SK-N-SH (cell line): ENCODE measurements around the gene NEK9. TPM values are rescaled to one million over a fixed set of nuclear protein-coding genes. Genes with fewer than 3 reads are reported as not detected.

ENCODE experiments used
- CTCF ChIA-PET: fragments of 300-600, 350-600 bp; formaldehyde crosslinking; extraction: SDS; loops from one replicate; lab custom pipeline; 2021; lab: Yijun Ruan, JAX
- POLR2A ChIA-PET: fragments of 350-600 bp; sonication (Branson Sonifier 250); formaldehyde crosslinking; extraction: SDS; loops from one replicate; lab custom pipeline; 2020; ENCODE audit warnings: antibody characterized with exemption, inconsistent platforms; lab: Yijun Ruan, JAX
- DNase-seq: peaks from one replicate; pipeline ENCODE4 v3.0.0; 2012
- H2AFZ ChIP-seq: fragments of 200-600 bp; sonication (generic); 2 replicates; pipeline ENCODE4 v1.8.1; 2016; ENCODE audit warnings: antibody characterized with exemption, mild to moderate bottlenecking, low read depth
- H3F3A ChIP-seq: fragments of 200-600 bp; sonication (generic); replicated peaks from 2 replicates; pipeline ENCODE3; 2016; ENCODE audit warnings: antibody characterized with exemption, mild to moderate bottlenecking; ENCODE audit not compliant: insufficient read depth
- H3K27ac ChIP-seq, 2 experiments: fragments of 200-500 bp in 1 of 2; fragments of 200-600 bp in 1 of 2; sonication (Bioruptor generic) in 1 of 2; sonication (generic), shearing (Covaris generic) in 1 of 2; 2 replicates each; pipeline versions ENCODE4 v1.5.1 to v1.6.1; 2014 to 2016; ENCODE audit warnings: low read depth in 2 of 2, inconsistent platforms in 1 of 2, low read length in 1 of 2, mild to moderate bottlenecking in 1 of 2, mixed read lengths in 1 of 2
- H3K27me3 ChIP-seq: fragments of 200-600 bp; sonication (generic), shearing (Covaris generic); 2 replicates; pipeline ENCODE4 v1.6.1; 2016; ENCODE audit warnings: mixed run types; ENCODE audit not compliant: insufficient read depth
- H3K36me3 ChIP-seq, 2 experiments: fragments of 200-500 bp in 1 of 2; fragments of 200-600 bp in 1 of 2; sonication (Bioruptor generic) in 1 of 2; sonication (generic) in 1 of 2; replicated peaks in 1 of 2; 2 replicates each; pipeline versions ENCODE3 to v1.5.1; 2014 to 2016; ENCODE audit warnings: low read length in 1 of 2, mild to moderate bottlenecking in 1 of 2; ENCODE audit not compliant: insufficient read depth in 2 of 2, control insufficient read depth in 1 of 2
- H3K4me1 ChIP-seq, 2 experiments: fragments of 200-500 bp in 1 of 2; fragments of 200-600 bp in 1 of 2; sonication (Bioruptor generic) in 1 of 2; sonication (generic), shearing (Covaris generic) in 1 of 2; 2 replicates each; pipeline versions ENCODE4 v1.5.1 to v1.6.1; 2014 to 2016; ENCODE audit warnings: low read depth in 1 of 2, low read length in 1 of 2, mixed run types in 1 of 2; ENCODE audit not compliant: insufficient read depth in 2 of 2, control insufficient read depth in 1 of 2
- H3K4me2 ChIP-seq: fragments of 200-600 bp; sonication (generic), shearing (Covaris generic); 2 replicates; pipeline ENCODE4 v1.6.1; 2017; ENCODE audit warnings: mixed run types
- H3K4me3 ChIP-seq, 2 experiments: fragments of 200-500 bp in 1 of 2; fragments of 200-600 bp in 1 of 2; sonication (Bioruptor generic) in 1 of 2; sonication (generic), shearing (Covaris generic) in 1 of 2; 2 replicates each; pipeline versions ENCODE4 v1.5.1 to v1.8.1; 2014 to 2016; ENCODE audit warnings: low read depth in 2 of 2, inconsistent platforms in 1 of 2, low read length in 1 of 2, mild to moderate bottlenecking in 1 of 2, mixed read lengths in 1 of 2, moderate library complexity in 1 of 2
- H3K79me2 ChIP-seq: fragments of 200-600 bp; sonication (generic); 2 replicates; pipeline ENCODE4 v1.8.1; 2017; ENCODE audit warnings: mild to moderate bottlenecking; ENCODE audit not compliant: insufficient read depth
- H3K9ac ChIP-seq: fragments of 200-600 bp; sonication (generic); 2 replicates; pipeline ENCODE4 v1.6.1; 2017; ENCODE audit warnings: mixed run types
- H3K9me2 ChIP-seq: fragments of 200-600 bp; sonication (generic); 2 replicates; pipeline ENCODE4 v1.6.1; 2017; ENCODE audit warnings: mixed run types
- H3K9me3 ChIP-seq: fragments of 200-600 bp; sonication (generic); 2 replicates; pipeline ENCODE4 v1.6.1; 2017; ENCODE audit warnings: mixed run types, mild to moderate bottlenecking, moderate library complexity
- H4K20me1 ChIP-seq: fragments of 200-600 bp; sonication (generic); 2 replicates; pipeline ENCODE4 v1.6.1; 2017; ENCODE audit warnings: mild to moderate bottlenecking, mixed run types; ENCODE audit not compliant: insufficient read depth
- CHD2 ChIP-seq: fragments of 150-350 bp; IDR thresholded peaks from 2 replicates; pipeline ENCODE4 v1.6.1; 2018; ENCODE audit warnings: low read length; ENCODE audit not compliant: partially characterized antibody
- EP300 ChIP-seq, 2 experiments: IDR thresholded peaks; 2 replicates each; pipeline versions ENCODE4 v1.4.0 to v1.6.1; 2012; ENCODE audit warnings: borderline replicate concordance in 1 of 2, low read depth in 1 of 2, low read length in 1 of 2
- FOSL2 ChIP-seq: IDR thresholded peaks from 2 replicates; pipeline ENCODE4 v1.4.0; 2012; ENCODE audit warnings: low read depth, mild to moderate bottlenecking, moderate library complexity, borderline replicate concordance
- FOXM1 ChIP-seq: IDR thresholded peaks from 2 replicates; pipeline ENCODE4 v1.4.0; 2012; ENCODE audit warnings: low read depth, mild to moderate bottlenecking
- NRF1 ChIP-seq: IDR thresholded peaks from 2 replicates; pipeline ENCODE4 v1.6.1; 2012; ENCODE audit warnings: low read depth, mild to moderate bottlenecking, low read length
- POLR2AphosphoS5 ChIP-seq: IDR thresholded peaks from 2 replicates; pipeline ENCODE4 v1.6.1; 2012; ENCODE audit warnings: low read depth, low read length
- WGBS: methylation state at CpG from one replicate; pipeline ENCODE4 v1.1.6; 2017; ENCODE audit warnings: low lambda C conversion rate; 5-methylcytosine and 5-hydroxymethylcytosine counted together
- polyA plus RNA-seq, 3 experiments: library from polyadenylated mRNA; depleted of rRNA; stranded (reverse); fragments of >200 nt; gene quantifications; 2 replicates each; pipeline ENCODE4 v1.2.3, GENCODE V29; 2012
- TF ChIP-seq, protein P1 (sequence below): IDR thresholded peaks from 2 replicates; pipeline ENCODE4 v1.4.0; 2012; ENCODE audit warnings: low read depth
- TF ChIP-seq, protein P2 (sequence below): IDR thresholded peaks from 2 replicates; pipeline ENCODE4 v1.6.1; 2012; ENCODE audit warnings: mild to moderate bottlenecking, low read depth, low read length, moderate library complexity

NEK9 gene
- polyA plus RNA-seq, 1 of the 3 experiments (the other 2 are of a cell fraction), result 48.1 TPM

DNA sequence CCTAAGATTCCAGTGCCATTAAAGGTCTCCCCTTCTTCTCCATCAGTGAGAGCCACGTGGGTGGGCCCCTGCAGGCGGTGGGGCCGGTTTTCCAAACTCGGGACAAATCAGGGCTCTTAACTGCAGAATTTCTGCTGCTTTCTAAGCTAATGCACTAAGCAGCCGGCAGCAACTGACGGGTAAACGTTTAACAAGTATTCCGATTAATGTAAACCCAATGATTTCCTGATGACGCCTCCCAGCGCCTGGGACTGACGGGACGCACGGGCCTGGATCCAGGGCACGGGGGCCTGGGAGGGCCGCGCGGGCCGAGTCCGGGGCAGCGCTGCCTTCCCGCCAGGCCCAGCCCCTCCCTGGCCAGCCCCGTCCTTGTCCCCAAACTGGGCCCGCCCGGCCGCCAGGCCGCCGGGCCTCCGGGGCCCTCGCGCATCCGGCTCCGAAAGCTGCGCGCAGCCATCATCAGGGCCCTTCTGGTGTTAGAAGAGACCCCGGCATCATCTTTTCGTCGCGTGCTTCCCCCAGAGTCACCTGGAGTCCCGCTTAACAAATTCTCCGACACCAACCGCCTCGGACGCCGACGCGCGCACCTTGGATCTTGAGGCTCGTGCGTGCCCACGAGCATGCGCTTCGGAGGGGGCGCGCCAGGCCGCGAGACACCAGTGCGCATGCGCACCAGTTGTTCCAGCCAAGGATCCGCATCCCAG, 75.8 kb downstream of the NEK9 start, which contains the start of gene MLH3:
Gene MLH3, minus strand, starts transcription at position 616 of the 704 bp plus-strand sequence. CDS start 1,812 bp downstream, outside the sequence.
- ChIA-PET CTCF (interaction anchor here (1.2 kb wide), 2 partner anchors 12 to 105 kb away, joined by 4 to 6 read pairs; partner anchors contain the start of gene ACYP1), POLR2A (interaction anchor here (1.0 kb wide), 1 partner anchor 19 kb away, joined by 3 read pairs; the partner anchor contains the start of gene ZC2HC1C)
- Histone ChIP-seq H3K79me2 (peaks cover 8% of the 10 kb centered on the region; the same call in 1 of the 2 replicates), H3K27ac (peak within 1 kb of the TSS; percentile 64 to 84; a peak in 2 of 4 replicates), H3K9ac (peak within 1 kb of the TSS; percentile 61), H2AFZ (peak within 1 kb of the TSS; percentile 83), H4K20me1 (no peaks in the 10 kb centered on the region), H3K9me3 (no peaks in the 10 kb centered on the region), H3K4me3 (peak within 1 kb of the TSS; percentile 54 to 55), H3K4me1 (peaks cover 8 to 12% of the 10 kb centered on the region in 2 experiments; a peak in 3 of 4 replicates), H3K9me2 (no peaks in the 10 kb centered on the region), H3F3A (peaks cover 31% of the 10 kb centered on the region), H3K27me3 (no peaks in the 10 kb centered on the region), H3K4me2 (peak within 1 kb of the TSS; percentile 66), H3K36me3 (peaks cover 0 to 11% of the 10 kb centered on the region in 2 experiments)
- TF ChIP-seq FOXM1 (no peak), POLR2AphosphoS5 (peak; percentile 64), NRF1 (peak; percentile 91)
- TF ChIP-seq, protein P1, sequence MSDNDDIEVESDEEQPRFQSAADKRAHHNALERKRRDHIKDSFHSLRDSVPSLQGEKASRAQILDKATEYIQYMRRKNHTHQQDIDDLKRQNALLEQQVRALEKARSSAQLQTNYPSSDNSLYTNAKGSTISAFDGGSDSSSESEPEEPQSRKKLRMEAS, result peak; percentile 96
- WGBS, result 29% methylated on average over 25 of the region's 59 CpGs
- peak; percentile 93 for DNase-seq

DNA sequence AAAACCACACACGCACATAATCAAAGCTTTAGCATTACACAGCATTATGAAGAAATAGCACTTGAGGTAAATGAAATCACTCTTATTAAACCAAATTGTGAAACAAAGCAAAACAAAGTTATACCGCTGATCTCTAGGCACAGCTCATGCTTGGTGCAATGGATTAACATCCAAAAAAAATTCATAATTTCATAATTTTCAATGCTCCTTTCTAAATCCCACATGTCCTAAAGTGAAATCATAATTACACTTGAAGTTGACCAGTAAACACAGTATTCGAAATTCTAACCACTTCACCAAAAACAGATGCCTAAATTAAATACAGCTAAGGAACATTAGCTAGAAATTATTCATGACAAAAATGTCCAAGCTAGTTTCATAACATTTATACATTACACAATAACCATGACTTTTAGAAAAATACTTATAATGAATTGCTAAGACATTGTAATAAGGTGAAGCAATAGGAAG, 77.1 kb downstream of the NEK9 start:
- TF ChIP-seq EP300 (IDR thresholded peaks at IDR 0.05; ENCODE audit: borderline replicate concordance in 1 of 2, low read depth in 1 of 2, low read length in 1 of 2) (peak in 1 of 2 experiments; percentile 51; a peak in 1 of 4 replicates), CHD2 (no peak), FOSL2 (no peak)
- TF ChIP-seq, protein P2, sequence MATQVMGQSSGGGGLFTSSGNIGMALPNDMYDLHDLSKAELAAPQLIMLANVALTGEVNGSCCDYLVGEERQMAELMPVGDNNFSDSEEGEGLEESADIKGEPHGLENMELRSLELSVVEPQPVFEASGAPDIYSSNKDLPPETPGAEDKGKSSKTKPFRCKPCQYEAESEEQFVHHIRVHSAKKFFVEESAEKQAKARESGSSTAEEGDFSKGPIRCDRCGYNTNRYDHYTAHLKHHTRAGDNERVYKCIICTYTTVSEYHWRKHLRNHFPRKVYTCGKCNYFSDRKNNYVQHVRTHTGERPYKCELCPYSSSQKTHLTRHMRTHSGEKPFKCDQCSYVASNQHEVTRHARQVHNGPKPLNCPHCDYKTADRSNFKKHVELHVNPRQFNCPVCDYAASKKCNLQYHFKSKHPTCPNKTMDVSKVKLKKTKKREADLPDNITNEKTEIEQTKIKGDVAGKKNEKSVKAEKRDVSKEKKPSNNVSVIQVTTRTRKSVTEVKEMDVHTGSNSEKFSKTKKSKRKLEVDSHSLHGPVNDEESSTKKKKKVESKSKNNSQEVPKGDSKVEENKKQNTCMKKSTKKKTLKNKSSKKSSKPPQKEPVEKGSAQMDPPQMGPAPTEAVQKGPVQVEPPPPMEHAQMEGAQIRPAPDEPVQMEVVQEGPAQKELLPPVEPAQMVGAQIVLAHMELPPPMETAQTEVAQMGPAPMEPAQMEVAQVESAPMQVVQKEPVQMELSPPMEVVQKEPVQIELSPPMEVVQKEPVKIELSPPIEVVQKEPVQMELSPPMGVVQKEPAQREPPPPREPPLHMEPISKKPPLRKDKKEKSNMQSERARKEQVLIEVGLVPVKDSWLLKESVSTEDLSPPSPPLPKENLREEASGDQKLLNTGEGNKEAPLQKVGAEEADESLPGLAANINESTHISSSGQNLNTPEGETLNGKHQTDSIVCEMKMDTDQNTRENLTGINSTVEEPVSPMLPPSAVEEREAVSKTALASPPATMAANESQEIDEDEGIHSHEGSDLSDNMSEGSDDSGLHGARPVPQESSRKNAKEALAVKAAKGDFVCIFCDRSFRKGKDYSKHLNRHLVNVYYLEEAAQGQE, result no peak
- TF ChIP-seq, all 33 proteins: peak for 1
- Histone ChIP-seq H3K27me3 (no peaks in the 10 kb centered on the region), H3K4me2 (no peak overlapping the region), H3K4me3 (no peak overlapping the region), H3K9me3 (no peaks in the 10 kb centered on the region), H3K9me2 (no peaks in the 10 kb centered on the region), H3K4me1 (peaks cover 10 to 15% of the 10 kb centered on the region in 2 experiments), H3K27ac (peak overlapping the region in 1 of 2 experiments; percentile 71; a peak in 1 of 4 replicates), H4K20me1 (no peaks in the 10 kb centered on the region), H3K36me3 (peaks cover 0 to 4% of the 10 kb centered on the region in 2 experiments), H3F3A (peaks cover 28% of the 10 kb centered on the region), H3K9ac (no peak overlapping the region), H2AFZ (no peak overlapping the region), H3K79me2 (no peaks in the 10 kb centered on the region)
- DNase-seq, result no peak
- POLR2A ChIA-PET, result no interaction called here
- WGBS, result 61% methylated on average over 3 of the region's 3 CpGs
- CTCF ChIA-PET, result interaction anchor here (1.3 kb wide), 1 partner anchor 104 kb away, joined by 7 read pairs; no protein-coding TSS in a partner anchor
